Activated CD4-positive, CD25-positive, alpha-beta regulatory T cell treated with anti-CD3 and anti-CD28 coated beads, Interleukin-2, amount 50 U/mL, for 72 hours (primary cell): ENCODE results near the gene JSRP1.

Experiments used
- DNase-seq: peaks from one replicate; pipeline ENCODE4 v3.0.0; 2021

The JSRP1 gene, protein sequence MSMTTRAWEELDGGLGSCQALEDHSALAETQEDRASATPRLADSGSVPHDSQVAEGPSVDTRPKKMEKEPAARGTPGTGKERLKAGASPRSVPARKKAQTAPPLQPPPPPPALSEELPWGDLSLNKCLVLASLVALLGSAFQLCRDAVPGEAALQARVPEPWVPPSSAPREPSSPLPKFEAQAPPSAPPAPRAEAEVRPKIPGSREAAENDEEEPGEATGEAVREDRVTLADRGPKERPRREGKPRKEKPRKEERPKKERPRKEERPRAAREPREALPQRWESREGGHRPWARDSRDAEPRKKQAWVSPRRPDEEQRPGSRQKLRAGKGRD

DNA sequence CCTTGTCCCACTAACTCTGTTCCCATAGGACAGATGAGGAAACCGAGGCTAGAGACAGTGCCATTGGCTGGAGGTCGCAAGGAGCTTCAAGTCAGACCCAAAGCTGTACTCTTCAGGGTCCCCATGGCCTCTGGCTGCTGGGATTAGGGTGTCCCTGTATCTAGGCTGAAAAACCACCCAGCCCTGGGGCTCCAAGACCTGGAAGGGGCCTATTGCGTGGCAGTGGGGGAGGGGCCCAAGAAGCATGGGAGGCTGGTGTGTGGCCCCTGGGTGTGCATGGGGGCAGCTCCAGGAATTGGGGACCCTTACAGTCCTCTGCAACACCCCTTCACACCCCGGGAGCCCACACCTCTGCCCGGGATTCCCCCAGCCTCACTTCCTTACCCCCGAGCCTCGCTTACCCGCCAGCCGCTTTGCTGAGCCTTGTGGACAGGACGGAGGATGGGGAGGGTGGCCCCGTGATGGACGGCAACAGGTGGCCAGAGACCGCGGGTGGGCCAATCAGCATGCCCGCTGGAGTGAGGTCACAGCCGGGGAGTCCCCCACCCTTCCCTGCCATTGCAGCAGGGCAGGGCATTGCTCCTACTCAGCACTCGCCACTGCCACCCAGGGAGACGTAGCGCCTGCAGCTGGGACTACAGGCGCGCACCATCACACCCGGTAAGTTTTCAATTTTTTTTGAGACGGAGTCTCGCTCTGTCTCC, at the start of gene JSRP1:
JSRP1 (minus strand) TSS at position 436 of the 704 bp plus-strand sequence. CDS start 1,103 bp downstream, outside the sequence.
- DNase-seq, result no peak

DNA sequence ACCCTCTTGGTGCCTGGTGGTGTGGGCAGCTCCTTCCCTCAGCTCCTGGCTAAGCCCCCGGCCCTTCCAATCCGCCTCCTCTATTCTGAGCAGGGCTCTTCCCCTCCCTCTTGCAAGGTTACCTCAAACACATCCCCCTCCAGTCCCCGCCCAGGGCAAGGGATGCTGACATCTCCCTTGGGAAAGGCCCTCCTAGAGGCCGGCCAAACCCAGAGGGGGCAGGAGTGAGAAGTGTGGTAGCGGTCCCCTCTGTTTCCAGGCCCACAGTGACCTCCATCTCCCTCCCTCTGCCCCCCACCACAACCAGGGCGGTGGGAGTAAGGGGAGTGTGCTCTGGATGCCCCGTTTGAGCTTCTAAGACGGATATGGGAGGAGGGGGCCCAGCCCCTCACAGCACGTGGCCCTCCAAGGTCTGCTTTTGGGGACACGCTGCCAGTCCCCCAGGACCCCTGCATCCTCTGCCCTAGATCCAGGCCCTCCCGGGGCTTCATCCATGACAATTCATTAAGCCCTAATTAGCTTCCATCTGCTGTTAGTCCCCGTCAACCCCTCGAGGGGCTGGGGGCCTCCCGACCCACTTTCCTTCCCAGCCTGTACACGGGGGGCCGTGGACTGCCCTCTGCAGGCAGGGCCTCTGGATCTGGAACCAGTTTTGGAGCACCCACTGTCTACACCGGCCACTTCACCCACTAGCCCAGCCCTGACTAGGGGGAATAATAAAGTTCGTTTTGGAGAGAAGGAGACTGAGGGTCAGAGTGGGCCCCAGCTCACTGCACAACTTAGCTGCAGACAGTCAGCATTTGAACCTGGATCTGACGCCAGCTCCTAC, 49.4 kb upstream of the JSRP1 start:
- no peak for DNase-seq

DNA sequence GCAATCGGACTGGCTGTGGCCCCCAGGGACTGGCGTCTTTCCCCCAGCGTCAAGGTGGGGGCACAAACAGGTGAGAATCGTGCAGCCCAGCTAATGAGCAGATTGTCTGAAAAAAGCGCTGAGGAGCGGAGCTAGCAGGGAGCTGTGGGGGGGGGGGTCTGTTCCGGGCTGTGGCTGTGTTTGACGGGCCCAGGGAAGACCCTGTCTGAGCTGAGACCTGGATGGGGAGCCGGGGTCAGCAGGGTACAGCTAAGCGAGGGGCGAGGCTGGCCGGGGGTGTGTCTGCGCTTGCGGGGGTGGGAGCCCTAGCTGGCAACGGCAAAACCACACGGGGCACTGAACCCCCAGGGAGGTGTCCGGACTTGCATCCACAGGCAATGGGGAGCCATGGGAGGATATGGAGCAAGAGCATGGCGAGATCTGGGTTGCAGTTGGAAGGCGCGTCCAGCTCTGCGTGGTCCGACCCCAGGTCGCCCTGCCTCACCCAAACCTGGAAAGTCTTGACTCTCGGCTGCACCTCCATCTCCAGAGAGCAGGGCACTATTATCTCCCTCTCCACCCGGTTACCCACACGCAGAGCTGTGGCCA, 47.1 kb upstream of the JSRP1 start:
- no peak for DNase-seq

DNA sequence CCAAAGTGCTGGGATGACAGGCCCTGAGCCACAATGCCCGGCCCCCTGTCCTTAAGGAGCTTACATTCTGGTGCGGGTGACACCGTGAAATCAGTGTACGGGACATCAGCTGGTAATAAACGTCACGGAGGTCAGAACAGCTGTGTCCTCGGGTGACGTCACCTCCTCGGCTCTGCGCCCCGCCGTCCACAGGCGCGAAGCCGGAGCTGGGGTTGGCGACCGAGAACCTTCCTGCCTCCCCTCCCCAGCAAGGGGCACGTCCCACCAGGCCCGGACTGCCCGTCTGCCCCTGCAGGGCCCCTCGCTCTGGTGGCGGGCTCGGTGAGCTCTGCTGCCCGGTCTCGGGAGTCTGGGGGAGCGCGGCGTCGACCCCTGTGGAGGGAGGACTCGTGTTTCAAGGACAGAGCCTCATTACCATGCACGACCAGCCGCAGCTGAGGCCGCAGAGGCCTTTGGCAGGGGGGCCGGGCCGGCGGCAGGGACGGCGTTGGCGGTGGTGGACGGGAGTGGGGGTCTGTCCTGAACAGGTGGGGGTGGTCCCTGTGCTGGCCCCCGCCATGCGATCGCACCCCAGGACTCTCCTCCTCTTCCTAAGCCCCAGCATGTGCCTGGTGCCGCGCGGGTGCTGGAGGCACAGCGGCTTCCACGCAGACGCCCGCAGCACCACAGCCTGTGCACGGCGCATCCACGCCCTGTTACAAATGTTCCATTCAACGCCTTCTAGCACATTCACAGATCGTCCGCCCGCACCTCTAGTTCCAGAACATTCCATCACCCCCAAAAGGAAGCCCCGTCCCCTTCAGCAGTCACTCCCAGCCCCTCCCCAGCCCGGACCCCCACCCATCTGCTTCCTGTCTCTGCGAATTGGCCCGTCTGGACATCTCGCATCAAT, 46.3 kb upstream of the JSRP1 start:
- DNase-seq, result no peak

DNA sequence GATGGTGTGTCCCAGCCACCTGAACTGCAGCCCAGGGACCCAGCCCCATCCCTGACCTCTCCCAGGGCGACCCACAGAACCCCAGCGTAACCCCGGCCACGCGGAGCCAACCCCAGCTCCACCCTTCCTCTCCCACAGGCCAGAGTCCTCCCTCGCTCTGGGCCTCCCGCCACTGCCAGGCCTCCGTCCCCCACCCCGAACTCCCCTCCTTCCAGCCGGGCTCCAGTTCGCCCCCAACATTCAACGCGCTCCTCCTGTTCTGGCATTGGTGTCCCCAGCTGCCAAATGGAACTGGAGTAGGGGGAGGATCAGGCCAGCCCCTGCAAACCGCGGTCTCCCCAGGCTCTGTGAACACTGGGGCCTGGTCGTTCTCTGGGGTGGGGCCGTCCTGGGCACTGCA, 44.3 kb upstream of the JSRP1 start:
- DNase-seq, result no peak

DNA sequence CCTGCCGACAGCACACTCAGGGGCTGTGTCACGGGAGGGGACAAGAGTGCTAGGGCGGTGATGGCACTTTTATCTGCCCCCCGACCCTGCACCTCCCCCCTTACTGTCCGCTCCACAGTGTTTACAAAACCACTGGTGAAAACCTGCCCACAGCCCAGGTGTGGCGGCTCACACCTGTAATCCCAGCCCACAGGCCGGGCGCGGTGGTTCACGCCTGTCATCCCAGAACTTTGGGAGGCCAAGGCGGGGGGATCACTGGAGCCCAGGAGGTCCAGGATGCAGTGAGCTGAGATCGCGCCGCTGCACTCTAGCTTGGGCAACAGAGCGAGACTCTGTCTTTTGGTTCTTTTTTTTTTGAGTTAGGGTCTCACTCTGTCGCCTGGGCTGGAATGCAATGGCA, 39.9 kb upstream of the JSRP1 start:
- DNase-seq, result no peak

DNA sequence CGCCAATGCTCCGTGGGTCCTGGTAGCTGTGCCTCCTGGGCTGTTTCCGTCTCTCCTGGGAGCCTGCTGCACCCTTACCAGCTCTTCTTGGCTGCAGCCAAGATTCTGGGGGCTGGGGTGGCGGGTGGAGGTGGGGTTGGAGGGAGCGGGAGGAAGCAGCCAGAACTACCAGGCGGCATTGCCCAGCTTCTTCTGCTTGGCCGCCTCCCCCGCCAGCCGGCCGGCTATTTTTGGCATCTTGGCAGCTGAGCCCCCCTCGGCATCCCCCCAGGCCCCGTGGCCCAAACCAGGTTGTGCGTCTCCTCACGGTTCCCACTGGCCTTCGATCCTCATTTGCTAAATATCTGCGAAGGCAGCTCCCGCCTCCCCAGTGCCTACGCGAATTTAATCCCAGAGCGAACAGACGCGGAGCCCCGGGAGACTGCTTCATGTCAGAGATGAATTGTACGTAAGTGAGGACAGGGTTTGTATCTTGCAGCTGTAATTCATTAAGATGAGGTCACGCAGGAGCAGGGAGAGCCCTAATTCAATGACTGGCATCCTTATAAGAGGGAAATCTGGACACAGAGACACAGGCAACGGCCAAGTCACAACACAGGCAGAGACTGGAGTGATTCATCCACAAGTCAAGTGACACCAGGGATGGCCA, 38.6 kb upstream of the JSRP1 start:
- no peak for DNase-seq

DNA sequence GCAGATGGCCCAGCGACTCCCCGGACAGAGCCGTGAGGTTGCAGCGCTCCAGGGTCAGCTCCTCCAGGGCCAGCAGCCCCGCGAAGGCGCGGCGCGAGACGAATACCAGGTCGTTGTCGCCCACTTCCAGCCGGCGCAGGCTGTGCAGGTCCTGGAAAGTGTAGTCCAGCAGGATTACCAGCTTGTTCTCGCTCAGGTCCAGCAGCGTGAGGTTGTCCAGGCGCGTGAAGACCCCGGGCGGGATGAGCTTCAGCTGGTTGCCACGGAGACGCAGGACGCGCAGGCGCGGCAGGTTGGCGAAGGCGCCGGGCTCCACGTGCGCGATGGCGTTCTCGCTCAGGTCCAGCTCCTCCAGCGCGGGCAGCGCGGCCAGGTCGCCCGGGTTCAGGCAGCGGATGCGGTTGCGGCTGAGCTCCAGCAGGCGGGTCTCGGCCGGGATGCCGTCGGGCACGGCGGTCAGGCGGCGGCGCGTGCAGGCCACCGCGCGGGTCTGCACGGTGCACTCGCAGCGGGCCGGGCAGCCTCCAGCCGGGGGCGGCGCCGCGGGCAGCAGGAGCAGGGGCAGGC, 35.1 kb upstream of the JSRP1 start:
- DNase-seq, result no peak

DNA sequence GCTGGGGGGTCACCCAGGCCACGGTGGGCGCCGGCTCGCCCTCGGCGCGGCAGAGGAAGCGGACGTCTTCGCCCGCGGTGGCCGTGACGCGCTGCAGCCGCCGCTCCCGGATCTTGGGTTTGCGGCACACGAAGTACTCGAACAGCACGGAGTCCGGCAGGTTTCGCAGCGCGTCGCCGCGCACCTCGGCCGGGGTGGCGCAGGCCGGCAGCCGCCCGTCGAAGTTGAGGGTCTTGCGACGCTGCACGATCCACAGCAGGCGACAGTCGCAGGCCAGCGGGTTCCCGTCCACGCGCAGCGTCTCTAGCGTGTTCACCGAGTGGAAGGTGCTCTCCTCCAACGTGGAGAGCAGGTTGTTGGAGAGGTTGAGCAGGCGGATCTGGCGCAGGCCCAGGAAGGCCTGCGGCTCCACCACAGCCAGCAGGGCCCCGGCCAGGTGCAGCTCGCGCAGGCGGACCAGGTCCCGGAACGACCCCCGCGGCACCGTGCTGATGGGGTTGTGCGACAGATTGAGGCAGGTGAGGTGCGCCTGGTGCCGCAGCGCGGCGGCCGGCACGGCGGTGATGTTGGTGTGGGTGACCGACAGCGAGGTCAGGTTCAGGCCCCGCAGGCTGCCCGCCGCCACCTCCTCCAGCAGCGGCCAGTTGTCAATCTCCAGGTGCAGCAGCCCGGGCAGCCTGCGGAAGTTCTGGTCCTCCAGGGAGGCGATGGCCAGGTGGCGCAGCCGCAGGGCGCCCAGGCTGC, 34.4 kb upstream of the JSRP1 start:
- DNase-seq, result peak; percentile 57

DNA sequence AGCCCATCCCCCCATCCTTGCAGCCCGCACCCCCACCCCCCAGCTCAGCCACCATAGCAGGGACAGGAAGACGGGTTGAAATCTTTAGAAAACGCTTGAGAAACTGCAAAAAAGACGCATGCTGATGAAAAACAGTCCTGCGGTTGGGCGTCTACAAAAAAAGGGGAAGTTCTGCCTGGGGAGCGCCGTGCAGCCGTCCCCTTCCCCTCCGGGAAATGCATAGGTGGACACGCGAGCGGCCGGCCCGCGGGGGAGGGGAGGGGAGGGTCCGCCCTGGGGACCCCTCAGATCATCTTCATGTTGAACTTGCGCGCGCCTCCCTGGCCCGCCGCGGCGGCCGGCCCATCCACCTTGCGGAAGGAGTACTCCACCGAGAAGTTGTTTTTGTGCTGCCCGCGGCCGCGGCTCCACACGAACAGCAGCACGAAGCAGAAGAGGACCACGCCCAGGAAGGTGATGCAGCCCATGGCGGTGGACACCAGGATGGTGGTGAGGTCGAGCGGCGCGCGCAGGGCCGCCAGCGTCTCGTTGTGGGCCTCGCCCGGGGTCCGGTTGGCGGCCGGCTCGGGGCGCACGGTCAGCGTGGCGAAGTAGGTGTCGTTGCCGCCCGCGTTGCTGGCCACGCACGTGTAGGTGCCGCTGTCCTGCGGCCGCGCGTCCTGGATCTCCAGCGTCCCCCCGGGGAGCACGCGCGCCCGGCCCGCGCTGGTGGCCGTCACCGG, 33.7 kb upstream of the JSRP1 start:
- DNase-seq, result peak; percentile 67

DNA sequence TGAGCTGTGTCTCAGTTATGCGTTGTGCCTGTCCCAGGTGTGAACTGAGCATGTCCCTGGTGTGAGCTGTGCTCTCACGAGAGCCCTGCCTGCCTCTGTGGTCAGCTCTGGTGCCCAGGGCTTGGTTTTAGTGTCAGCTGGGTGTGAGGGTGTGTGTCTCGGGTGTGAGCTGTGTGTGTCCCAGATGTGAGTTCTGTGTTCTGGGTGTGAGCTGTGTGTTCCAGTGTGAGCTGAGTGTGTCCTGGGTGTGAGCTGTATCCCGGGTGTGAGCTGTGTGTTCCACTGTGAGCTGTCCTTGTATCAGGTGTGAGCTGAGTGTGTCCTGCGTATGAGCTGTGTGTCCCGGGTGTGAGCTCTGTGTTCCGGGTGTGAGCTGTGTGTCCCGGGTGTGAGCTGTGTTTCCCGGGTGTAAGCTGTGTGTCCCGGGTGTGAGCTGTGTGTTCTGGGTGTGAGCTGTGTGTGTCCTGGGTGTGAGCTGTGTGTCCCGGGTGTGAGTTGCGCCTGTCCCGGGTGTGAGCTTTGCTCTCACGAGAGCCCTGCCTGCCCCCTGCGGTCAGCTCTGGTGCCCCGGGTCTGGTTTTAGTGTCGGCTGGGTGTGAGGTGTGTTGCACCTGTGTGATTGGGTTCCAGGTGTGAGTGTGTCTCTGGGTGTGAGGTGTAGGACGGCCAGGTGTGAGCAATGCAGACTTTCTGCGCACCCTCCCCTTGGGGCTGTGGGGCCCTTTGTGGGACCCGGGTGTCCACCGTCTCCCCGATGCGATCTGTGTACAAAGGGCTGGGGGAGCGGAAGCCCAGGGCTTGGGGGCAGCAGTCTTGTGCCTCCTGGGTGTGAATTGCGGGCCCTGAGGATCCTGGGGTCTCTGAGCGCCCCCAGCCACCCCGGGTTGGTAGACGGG, 32.8 kb upstream of the JSRP1 start:
- DNase-seq, result no peak

DNA sequence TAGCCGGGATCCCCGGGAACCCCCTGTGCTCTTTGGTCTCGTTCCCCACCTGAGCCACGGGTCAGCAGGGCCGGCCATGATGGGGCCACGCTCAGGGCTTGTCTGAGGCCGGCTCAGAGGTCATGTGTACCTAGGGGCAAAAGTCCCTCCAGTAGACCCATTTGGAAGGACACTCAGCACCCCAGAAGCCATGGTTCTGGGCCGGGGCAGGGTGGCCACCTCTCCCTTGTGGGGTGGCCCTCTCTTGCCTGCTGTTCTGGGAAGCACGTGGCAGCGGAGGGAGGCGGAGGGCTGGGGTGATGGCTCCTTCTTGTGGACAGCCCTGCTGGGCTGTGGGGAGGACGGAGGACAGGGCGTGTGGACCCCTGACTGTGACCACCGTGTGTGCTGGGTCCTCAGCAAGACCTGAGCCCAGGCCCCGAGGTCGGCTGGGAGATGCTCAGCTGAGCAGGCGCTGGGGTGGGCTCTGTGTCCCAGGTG, 32.2 kb upstream of the JSRP1 start:
- no peak for DNase-seq

DNA sequence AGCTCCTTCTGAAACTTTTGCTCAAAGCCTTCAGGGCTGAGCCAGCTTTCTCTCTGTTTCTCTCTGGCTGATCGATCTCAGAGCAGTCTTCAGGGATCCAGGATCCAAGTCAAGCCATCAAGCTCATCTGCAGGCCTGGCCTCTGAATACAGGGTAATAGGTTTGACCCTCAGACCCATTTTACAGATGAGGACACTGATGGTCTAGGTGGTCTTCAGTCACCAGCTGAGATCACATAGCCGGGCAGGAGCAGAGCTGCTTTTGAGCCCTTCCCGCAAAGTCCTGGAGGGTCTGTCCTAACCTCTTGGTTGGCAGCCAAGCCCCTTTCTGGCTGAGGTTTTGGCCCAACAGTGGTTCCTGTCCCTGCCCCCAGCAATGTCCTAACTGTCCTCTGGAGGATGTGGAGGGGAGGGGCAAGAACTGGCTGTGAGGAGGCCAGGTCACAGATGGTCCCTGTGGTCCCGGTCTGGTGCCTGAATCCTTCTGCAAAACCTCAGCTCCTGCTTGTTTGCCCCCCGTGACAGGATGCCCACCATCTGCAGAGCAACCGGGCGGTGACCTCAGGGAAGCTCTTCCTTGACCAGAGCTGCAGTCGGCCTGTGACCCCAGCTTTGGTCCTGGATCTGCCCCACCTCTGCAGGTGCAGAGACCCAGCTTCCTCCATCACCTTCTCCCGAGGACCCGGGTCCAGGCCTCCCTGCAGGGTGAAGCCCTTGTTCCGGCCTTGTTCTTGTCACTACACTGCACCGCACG, 31.5 kb upstream of the JSRP1 start:
- no peak for DNase-seq

DNA sequence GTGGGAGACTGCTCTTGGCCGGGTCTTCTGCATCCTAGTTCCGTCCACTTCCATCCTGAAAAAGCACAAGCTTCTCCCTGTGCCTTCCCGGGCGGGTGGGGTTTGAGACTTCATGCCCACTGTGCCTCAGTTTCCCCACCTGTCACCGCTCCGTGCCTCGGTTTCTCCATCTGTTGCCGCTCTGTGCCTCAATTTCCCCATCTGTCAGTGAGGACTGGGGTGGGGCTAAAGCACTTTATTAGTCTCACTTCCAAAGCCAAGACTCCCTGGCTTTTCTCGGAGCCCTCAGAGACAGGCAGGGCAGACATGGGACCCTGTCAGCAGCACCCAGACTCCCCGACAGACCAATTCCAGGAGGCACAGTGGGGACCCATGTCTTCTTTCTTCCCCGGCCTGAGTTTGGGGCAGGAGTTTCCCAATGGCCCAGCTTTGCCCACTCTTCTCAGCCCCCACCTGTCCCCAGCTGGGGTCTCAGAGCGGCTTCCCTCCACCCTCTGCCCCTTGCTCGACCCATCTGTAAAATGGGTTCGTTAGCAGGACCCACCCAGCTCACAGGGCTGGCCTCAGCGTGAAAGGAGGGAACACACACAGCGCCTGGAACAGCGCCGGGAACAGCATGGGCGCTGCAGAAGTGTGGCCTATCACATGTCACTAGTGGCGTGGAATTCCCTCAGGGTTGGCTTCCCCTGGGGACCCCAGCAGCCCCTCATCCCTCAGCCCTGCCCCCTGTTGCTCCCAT, 30.4 kb upstream of the JSRP1 start:
- no peak for DNase-seq

DNA sequence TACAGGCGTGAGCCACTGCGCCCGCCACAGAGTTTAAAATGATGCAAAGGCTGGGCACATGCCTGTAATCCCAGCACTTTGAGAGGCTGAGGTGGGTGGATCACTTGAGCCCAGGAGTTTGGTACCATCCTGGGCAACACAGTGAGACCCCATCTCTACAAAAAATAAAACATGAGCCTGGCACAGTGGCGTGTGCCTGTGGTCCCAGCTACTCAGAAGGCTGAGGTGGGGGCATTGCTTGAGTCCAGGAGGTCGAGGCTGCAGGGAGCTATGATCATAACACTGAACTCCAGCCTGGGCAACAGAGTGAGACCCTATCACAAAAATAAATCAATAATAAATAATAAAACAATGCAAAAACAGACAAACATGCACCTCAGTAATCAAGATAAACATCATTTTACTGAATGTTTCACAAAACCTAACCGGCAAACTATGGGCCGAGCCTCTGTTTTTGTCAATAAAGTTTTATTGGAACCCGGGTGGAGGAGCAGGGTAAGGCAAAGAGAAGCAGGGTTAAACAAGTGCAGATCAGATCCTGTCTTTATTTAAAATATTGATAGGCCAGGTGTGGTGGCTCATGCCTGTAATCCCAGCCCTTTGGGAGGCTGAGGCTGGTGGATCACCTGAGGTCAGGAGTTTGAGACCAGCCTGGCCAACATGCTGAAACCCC, 27.8 kb upstream of the JSRP1 start:
- DNase-seq, result no peak

DNA sequence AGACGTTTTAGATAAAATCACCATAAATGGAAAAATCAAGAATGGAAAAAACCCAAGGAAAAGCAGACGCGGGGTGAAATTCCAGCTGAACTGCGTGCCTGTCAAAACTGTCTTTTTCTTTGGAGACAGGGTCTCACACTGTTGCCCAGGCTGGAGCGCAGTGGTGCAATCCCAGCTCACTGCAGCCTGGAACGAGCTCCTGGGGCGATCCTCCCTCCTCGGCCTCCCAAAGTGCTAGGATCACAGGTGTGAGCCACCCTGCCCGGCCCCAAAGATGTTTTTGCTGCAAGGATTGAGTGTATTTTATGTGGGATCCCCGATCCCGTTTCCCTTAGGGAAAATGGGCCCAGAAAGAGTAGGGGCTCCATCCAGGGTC, 26.6 kb upstream of the JSRP1 start:
- no peak for DNase-seq
